Measurements from ENCODE around the gene COG5.
"Not testable (repeated sequence)": the region's sequence is repeated elsewhere in the genome, so short reads cannot be mapped to it uniquely, and the experiment has no call there.

COG5 gene

DNA sequence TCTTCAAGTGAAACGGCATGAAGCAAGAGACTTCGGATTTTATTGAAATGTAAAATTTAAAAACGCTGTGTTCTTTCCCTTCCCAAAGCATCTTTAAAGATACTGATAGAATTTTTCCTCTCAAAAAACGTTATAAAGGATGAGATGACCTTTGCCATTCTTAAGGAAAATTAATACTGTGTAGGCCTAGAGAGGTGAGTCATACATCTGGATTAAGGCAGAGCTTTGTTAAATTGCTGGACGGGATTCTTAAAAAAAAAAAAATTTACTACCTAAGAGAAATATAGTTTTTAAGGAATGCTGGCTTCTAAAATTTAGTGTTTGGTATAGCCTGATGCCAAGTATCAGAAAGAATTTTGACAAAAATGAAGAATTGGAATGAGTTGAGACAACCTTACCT is 401.2 kb downstream of the COG5 start:
- no peak for DNase-seq

DNA sequence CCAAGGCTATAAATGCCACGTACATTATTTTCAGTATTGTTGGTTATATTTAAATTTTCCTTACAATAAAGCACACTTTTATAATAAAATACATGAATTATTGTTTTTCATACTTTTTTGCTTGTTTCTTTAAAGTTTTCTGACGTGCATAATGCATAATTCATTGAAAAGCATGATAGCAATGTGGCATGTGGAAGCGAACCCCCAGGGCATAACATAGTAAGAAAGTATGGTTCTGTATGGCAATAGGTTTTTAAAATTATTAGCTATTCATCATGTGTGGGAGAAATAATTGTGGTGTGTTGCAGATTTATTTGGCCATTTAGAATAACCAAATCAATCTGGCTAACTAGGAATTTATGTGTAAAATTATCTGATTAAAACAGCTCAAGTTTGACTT is 402.3 kb downstream of the COG5 start:
- DNase-seq, result no peak

DNA sequence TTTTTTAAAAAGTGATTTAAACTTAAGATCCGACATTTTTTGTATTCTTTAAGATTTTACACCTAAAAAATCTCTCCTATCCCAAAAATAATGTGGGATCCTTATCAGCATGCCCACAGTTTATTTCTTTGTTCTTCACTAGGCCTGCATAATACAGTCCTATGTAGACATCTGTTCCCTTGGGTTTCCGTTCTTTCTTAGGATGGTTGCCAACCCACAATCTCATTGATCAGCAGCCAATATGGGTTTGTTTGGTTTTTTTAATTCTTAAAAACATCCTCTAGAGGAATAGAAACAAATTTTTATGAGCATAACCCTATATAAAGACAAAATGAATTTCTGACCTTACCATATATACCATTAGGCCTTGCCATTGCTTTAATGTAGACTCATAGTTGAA is 403.3 kb downstream of the COG5 start:
- DNase-seq, result no peak

DNA sequence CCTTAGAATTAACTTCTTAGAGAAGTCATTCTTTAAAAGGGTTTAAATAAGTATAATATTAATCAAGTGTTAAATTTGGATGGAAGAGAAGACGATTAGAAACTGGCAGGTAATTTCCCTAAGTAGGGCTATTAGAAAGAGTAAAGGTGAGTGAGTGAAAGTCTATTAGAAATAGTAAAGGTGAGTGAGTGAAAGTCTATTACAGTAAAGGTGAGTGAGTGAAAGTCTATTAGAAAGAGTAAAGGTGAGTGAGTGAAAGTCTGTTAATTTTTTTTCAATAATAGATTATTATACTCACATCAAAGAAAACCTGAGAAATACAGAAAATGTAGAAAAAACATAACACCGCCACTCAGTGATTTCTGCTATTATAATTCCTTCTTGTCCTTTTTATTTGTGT is 405.7 kb downstream of the COG5 start:
- DNase-seq, result no peak

DNA sequence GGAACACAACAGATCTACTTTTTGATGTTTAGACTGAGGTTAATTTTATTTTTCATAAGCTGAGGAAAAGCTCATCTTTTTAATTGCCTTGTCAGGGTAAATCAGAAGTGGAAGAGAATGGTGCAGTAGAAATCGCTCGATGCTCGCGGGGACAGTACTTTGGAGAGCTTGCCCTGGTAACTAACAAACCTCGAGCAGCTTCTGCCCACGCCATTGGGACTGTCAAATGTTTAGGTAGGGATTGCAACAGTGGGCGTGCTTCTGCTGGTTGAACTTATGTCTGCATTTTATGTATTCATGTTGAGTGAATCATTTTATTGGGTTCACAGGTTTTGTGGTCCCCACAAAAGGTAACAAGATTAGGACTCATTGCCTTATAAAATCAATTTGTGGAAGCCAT is 406.6 kb downstream of the COG5 start:
- DNase-seq, result no peak

DNA sequence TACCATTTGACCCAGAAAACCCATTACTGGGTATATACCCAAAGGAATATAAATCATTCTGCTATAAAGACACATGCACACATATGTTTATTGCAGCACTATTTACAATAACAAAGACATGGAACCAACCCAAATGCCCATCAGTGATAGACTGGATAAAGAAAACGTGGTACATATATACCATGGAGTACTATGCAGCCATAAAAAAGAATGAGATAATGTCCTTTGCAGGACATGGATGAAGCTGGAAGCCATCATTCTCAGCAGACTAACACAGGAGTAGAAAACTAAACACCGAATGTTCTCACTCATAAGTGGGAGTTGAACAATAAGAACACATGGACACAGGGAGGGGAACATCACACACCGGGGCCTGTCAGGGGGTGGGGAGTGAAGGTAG is 408.0 kb downstream of the COG5 start:
- not testable (repeated sequence) for DNase-seq

DNA sequence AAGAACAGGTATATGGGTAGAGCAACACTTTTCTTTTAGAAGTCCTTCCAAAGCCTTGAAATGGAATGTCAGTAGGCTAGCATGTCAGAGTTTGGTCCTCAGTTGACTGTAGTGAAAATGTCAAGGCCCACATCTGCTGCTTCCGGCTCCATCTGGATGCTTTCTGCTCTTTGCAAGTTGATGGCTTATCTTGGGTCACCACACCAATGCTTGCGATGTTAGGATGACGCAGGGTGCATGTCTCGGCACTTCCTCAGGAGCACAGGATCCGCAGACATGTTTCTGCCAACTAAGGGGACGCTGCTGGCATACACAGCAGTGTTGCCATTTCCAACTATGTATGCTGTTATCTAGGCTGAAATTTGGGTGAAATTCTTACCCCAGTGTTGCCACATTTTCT is 408.9 kb downstream of the COG5 start:
- DNase-seq, result no peak

DNA sequence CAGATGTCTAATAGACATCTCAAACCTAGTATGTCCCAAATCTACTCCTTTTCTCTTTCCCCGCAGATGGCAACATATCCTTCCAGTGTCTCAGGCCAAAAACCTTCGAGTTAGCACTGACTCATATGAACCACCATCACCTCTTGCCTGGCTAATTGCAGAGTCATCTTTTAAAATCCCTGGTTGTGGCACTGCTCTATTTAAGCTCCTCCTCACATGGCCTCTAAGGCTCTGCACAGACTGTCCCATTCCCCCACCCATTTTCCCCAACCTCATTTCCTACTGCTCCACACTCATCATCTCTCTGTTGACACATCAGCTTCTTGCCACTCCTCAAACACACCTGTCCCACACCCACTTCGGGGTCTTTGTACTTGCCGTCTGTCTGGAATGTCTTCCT is 411.7 kb downstream of the COG5 start:
- no peak for DNase-seq

Data from nucleus accumbens (tissue), 56 donors.